Measurements from ENCODE around the gene GOSR1. TPM values are rescaled to one million over a fixed set of nuclear protein-coding genes. Genes with fewer than 3 reads are reported as not detected.

Gene GOSR1
- total RNA-seq (2022) (47.1 and 58.0 TPM in 2 replicates), Bru-seq, nascent RNA (percentile 90 among the genes with signal in this experiment), BruChase-seq, experiment 1, labeled RNA remaining after a 6-hour chase (percentile 83 among the genes with signal in this experiment), BruChase-seq, experiment 2, labeled RNA remaining after a 2-hour chase (percentile 84 among the genes with signal in this experiment)
- long read RNA-seq, full-length matches to known transcripts = 29 of 75 reads
- long read RNA-seq, partial matches to known transcripts = 2 of 75 reads
- long read RNA-seq, other reads (novel, unspliced or antisense) = 44 of 75 reads

- H3K9me3 Mint-ChIP-seq (ENCODE audit: low read depth, unreplicated experiment) = no peaks in the 10 kb centered on the region
- peaks cover 36% of the 10 kb centered on the region for H3K36me3 Mint-ChIP-seq (ENCODE audit: insufficient read depth, unreplicated experiment)
- H3K27me3 Mint-ChIP-seq (ENCODE audit: unreplicated experiment) = no peaks in the 10 kb centered on the region
- H3K4me3 Mint-ChIP-seq (ENCODE audit: low read depth, unreplicated experiment) = peak within 1 kb of the TSS; percentile 99
- peaks cover 14% of the 10 kb centered on the region for H3K4me1 Mint-ChIP-seq (ENCODE audit: low read depth, unreplicated experiment)
- intact Hi-C loops (cut with micrococcal nuclease; ENCODE audit: unreplicated experiment) = no loop called here
- H3K27ac Mint-ChIP-seq (ENCODE audit: unreplicated experiment) = peak within 1 kb of the TSS; percentile 98
- DNase-seq = peak; percentile 91
- CTCF ChIA-PET = interaction anchor here (0.6 to 1.4 kb wide), 6 partner anchors 44 to 239 kb away, joined by 3 to 4 read pairs (median 3); no protein-coding TSS in a partner anchor
- BruUV-seq (replicated peaks) = no TSS peak
- TF ChIP-seq CTCF (IDR thresholded peaks at IDR 0.05; ENCODE audit: unreplicated experiment) = peak; percentile 65
Observed at GRCh38 chr17:30477083-30477773, at the start of gene GOSR1. Gene GOSR1 (plus strand): TSS chr17:30477408. CDS start chr17:30477434, 26 bp downstream.

GRCh38 chr17:30427611-30428010, 49.6 kb upstream of the GOSR1 start:
- no peaks in the 10 kb centered on the region for H3K27me3 Mint-ChIP-seq (ENCODE audit: unreplicated experiment)
- no peak overlapping the region for H3K27ac Mint-ChIP-seq (ENCODE audit: unreplicated experiment)
- H3K9me3 Mint-ChIP-seq (ENCODE audit: low read depth, unreplicated experiment) = no peaks in the 10 kb centered on the region
- BruUV-seq (replicated peaks) = no TSS peak
- no peaks in the 10 kb centered on the region for H3K36me3 Mint-ChIP-seq (ENCODE audit: insufficient read depth, unreplicated experiment)
- no peaks in the 10 kb centered on the region for H3K4me1 Mint-ChIP-seq (ENCODE audit: low read depth, unreplicated experiment)
- intact Hi-C loops (cut with micrococcal nuclease; ENCODE audit: unreplicated experiment) = no loop called here
- no peak for TF ChIP-seq CTCF (IDR thresholded peaks at IDR 0.05; ENCODE audit: unreplicated experiment)
- DNase-seq = no peak
- CTCF ChIA-PET = no interaction called here
- no peak overlapping the region for H3K4me3 Mint-ChIP-seq (ENCODE audit: low read depth, unreplicated experiment)

DNA sequence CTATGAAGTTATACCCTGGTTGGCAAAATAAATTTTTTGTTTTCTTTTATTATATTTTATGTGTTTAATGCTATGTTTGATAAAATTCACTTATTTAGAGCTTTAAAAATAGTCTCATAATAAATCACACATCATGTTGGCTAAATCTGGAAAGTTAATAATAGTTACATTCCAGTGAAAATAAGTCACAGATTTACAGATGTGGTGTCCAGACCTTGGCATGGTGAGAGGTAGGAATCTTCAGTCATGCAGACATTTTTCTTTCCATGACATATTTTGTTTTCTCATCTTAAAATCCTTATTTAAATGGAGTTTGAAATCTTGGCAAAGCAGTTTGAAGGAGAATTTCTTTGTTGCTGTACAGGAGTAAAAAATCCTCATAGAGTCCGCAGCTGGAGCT, 48.1 kb upstream of the GOSR1 start:
- Mint-ChIP-seq H3K27ac (ENCODE audit: unreplicated experiment) (no peak overlapping the region), H3K9me3 (ENCODE audit: low read depth, unreplicated experiment) (peaks cover 3% of the 10 kb centered on the region), H3K27me3 (ENCODE audit: unreplicated experiment) (no peaks in the 10 kb centered on the region), H3K4me3 (ENCODE audit: low read depth, unreplicated experiment) (no peak overlapping the region), H3K36me3 (ENCODE audit: insufficient read depth, unreplicated experiment) (peaks cover 6% of the 10 kb centered on the region), H3K4me1 (ENCODE audit: low read depth, unreplicated experiment) (peaks cover 13% of the 10 kb centered on the region)
- CTCF ChIA-PET = no interaction called here
- no peak for DNase-seq
- intact Hi-C loops (cut with micrococcal nuclease; ENCODE audit: unreplicated experiment) = no loop called here
- BruUV-seq (replicated peaks) = no TSS peak
- no peak for TF ChIP-seq CTCF (IDR thresholded peaks at IDR 0.05; ENCODE audit: unreplicated experiment)

DNA sequence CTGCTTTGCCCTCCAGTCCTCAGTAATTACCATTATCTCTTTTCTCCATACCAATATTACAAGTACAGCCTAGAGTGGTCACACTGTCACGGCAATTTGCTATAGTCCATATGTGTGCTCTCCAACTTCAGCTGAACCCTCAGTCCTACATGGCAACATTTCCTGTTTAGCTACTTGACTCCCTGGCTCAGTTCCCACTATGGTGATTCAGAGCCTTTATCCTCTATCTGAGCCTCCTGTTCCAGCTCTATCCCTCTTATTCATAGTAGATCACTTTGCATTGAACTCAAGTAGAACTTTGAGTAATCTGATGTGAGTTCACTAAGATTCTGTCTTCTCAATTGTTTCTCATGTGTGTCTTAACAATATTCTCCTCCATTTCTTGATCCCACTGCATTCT, 43.7 kb upstream of the GOSR1 start:
- Mint-ChIP-seq H3K4me3 (ENCODE audit: low read depth, unreplicated experiment) (no peak overlapping the region), H3K27ac (ENCODE audit: unreplicated experiment) (peak overlapping the region; percentile 61), H3K9me3 (ENCODE audit: low read depth, unreplicated experiment) (peaks cover 3% of the 10 kb centered on the region), H3K36me3 (ENCODE audit: insufficient read depth, unreplicated experiment) (peaks cover 6% of the 10 kb centered on the region), H3K27me3 (ENCODE audit: unreplicated experiment) (no peaks in the 10 kb centered on the region), H3K4me1 (ENCODE audit: low read depth, unreplicated experiment) (peaks cover 14% of the 10 kb centered on the region)
- intact Hi-C loops (cut with micrococcal nuclease; ENCODE audit: unreplicated experiment) = loop anchor here (10.0 kb wide), 1 partner anchor 89 kb away; no protein-coding TSS in a partner anchor
- TF ChIP-seq CTCF (IDR thresholded peaks at IDR 0.05; ENCODE audit: unreplicated experiment) = no peak
- no TSS peak for BruUV-seq (replicated peaks)
- CTCF ChIA-PET = interaction anchor here (1.0 kb wide), 1 partner anchor 44 kb away, joined by 3 read pairs; the partner anchor contains the start of gene GOSR1
- DNase-seq = peak; percentile 68
